Measurements from ENCODE around the gene AP5S1.
A peak's percentile ranks its signal among the peaks of the same experiment; 100 is the strongest.

AP5S1 gene

DNA sequence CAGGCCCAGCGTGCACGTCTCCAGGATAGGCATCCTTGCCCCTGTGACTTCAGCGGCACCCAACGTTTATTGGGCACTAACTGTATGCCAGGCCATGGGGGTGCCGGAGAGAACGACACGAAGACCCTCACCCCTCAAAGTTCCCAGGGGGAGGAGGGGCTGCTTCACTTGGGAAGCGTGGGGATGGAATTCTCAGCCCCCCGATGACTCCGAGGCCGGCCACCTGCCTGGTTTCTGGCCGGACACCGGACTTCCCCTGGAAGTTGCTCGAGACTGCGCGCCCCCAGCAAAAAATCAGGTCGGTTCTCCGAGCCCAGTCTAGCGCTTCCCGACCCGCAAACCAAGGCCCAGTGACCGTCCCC is 26.0 kb downstream of the AP5S1 start:
- no peak for DNase-seq (ENCODE audit: low read depth)

DNA sequence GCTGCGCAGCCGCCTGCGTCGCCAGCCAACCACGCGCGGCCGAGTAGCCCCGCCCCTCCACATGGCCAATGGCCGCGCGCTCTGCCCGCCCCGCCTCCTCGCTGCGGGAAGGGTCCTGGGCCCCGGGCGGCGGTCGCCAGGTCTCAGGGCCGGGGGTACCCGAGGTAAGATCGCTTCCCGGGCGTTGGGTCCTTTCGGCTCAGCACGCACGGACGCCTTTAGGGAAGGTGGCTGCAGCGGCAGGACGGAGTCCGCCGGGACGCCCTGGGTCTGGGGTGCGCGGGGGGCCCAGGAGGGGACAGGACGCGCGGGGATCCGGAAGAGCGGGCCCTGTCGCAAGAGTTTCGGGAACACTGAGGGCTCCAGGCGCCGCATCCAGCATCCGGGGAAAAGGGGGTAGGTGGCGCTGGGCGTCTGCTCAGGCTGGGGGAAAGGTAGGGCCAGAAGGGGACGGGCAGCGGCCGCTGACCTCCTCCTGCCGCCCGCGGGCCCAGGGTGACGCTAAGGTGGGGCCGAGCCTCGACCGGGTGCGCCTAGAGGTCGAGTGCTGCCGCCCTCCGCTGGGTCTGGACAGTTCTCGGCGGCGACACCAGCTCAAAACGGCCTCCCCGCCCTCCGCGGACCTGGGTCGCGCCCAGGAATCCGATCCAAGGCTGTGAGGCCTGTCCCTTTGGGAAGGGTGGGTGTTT is 26.5 kb downstream of the AP5S1 start, which contains the start of gene MAVS:
MAVS (plus strand) TSS at position 95 of the 689 bp plus-strand sequence. CDS start 7,791 bp downstream, outside the sequence.
- DNase-seq (ENCODE audit: low read depth) = peak; percentile 45

DNA sequence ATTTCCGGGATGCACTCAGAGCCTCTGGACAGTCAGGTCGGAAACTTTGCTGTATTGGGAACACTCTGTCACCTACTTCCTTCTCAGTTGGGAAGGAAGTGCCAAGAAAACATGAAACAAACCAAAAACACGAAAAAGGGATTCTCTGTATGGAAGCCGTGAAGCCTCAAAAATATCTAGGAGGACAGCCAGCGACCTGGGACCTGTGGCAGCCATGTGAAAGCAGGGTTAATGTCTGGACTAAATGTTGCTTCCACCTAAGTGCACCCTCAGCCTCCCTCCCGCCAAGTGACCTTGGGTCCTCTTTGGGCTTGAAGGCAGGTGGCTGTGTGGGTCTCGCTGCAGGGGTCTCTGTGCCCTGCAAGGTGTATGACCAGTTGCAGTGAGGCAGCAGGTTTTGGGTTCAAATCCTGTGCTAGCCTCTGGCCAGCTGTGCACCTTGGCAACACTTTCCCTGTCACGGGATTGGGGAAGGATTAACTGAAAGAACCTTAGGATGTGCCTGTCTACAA is 27.1 kb downstream of the AP5S1 start:
- DNase-seq (ENCODE audit: low read depth) = no peak

GRCh38 chr20:3848565-3848964 is 28.2 kb downstream of the AP5S1 start:
- no peak for DNase-seq (ENCODE audit: low read depth)

DNA sequence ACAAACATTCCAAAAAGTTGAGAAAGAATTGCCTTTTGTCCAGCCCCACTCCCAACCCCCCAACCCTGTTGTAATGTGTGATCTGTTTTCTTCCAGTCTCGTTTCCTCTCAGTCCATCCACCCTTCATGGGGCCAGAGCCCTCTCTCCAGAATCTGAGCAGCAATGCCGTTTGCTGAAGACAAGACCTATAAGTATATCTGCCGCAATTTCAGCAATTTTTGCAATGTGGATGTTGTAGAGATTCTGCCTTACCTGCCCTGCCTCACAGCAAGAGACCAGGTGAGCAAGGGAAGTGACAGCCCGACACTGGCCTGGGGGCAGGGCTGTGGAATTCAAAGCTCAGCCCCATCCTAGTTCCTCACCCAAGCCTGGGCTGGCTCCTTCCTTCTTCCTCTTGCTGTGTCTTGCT is 34.1 kb downstream of the AP5S1 start:
- no peak for DNase-seq (ENCODE audit: low read depth)

DNA sequence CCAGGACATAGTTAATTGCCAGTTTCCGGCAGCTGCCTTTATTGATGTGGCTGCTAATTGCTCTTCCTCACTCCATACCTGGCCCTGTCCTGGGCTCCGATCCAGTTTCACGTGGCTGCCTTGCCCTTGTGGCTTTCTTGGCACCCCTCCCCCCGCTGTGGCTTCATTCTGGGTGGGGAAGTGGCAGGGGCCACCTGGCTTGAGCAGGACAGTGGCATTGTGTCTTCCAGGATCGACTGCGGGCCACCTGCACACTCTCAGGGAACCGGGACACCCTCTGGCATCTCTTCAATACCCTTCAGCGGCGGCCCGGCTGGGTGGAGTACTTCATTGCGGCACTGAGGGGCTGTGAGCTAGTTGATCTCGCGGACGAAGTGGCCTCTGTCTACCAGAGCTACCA is 37.1 kb downstream of the AP5S1 start:
- no peak for DNase-seq (ENCODE audit: low read depth)

DNA sequence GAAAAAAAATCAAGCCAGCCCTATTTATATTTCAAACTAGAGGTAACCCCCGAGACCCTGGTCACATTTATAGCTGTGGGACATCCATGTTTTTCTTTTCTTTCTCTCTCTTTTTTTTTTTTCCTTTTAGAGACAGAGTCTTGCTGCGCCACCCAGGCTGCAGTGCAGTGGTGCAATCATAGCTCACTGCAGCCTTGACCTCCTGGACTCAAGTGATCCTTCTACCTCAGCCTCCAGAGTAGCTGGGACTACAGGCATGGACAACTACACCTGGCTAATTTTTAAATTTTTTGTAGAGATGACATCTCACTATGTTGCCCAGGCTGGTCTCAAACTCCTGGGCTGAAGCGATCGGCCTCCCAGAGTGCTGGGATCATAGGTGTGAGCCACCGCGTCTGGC is 38.3 kb downstream of the AP5S1 start:
- DNase-seq (ENCODE audit: low read depth) = no peak

DNA sequence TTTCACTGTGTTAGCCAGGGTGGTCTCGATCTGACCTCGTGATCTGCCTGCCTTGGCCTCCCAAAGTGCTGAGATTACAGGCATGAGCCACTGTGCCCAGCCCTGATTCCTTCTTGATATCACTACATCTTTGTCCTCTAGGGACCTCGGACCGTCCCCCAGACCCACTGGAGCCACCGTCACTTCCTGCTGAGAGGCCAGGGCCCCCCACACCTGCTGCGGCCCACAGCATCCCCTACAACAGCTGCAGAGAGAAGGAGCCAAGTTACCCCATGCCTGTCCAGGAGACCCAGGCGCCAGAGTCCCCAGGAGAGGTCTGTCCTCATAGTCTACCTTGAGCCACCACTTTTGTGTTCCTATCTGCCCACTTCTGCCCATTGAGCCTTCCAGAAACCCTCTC is 40.8 kb downstream of the AP5S1 start:
- no peak for DNase-seq (ENCODE audit: low read depth)

DNA sequence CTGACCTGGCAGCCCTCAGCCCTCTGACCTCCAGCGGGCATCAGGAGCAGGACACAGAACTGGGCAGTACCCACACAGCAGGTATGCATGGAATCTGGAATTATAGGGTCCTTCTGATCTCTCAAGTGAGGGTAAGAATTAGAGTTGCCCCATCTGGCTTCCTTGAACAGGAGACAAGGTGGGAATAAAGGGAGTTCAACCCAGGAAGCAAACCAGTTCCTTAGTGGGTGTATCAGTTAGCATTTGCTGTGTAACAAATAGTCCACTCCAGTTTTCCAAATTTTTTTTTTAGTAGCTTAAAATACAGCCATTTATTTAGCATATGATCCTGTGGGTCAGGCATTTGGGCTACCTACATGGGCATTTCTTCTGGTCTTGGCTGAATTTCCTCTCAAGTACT is 42.0 kb downstream of the AP5S1 start:
- no peak for DNase-seq (ENCODE audit: low read depth)

DNA sequence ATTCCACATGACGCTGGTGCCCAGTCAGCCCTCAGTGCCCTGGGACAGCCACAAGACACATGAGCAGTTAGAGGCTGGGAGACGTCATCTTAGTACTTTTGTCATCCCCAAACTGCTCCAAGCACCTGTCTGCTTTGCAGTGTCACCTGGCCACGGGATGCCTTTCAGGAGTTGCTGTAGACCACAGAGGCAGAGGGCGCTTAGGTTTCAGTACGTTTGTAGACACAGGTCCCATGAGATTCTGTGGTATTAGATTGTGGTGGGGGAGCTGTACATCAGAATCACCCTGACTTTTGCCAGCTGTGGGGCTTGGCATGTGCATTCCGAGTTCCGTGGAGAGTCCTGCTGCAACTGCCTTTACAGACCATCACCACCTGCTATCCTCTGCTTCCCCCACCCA is 43.0 kb downstream of the AP5S1 start:
- DNase-seq (ENCODE audit: low read depth) = no peak

DNA sequence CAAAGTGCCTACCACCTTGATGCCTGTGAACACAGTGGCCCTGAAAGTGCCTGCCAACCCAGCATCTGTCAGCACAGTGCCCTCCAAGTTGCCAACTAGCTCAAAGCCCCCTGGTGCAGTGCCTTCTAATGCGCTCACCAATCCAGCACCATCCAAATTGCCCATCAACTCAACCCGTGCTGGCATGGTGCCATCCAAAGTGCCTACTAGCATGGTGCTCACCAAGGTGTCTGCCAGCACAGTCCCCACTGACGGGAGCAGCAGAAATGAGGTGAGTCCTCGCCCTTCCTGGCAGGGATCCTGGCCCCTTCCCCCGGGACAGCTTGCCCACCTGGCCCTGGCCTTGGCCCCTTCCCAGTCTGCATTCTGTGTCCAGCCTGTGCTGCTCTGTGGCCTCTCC is 44.2 kb downstream of the AP5S1 start:
- DNase-seq (ENCODE audit: low read depth) = no peak

GRCh38 chr20:3865152-3865886 is 45.0 kb downstream of the AP5S1 start:
- no peak for DNase-seq (ENCODE audit: low read depth)

- no peak for DNase-seq (ENCODE audit: low read depth)
These were observed 45.6 kb downstream of the AP5S1 start for GRCh38 chr20:3865887-3866407.

GRCh38 chr20:3866464-3866863 is 46.1 kb downstream of the AP5S1 start:
- DNase-seq (ENCODE audit: low read depth) = no peak

GRCh38 chr20:3867802-3868201 is 47.5 kb downstream of the AP5S1 start:
- DNase-seq (ENCODE audit: low read depth) = no peak

- DNase-seq (ENCODE audit: low read depth) = no peak
These were observed 49.7 kb downstream of the AP5S1 start for GRCh38 chr20:3869839-3870634.

GRCh38 chr20:3871550-3872265 is 51.4 kb downstream of the AP5S1 start:
- DNase-seq (ENCODE audit: low read depth) = no peak

- DNase-seq (ENCODE audit: low read depth) = no peak
These were observed 53.2 kb downstream of the AP5S1 start for GRCh38 chr20:3873507-3873906.

- no peak for DNase-seq (ENCODE audit: low read depth)
These were observed 54.0 kb downstream of the AP5S1 start for GRCh38 chr20:3874194-3874844.

DNA sequence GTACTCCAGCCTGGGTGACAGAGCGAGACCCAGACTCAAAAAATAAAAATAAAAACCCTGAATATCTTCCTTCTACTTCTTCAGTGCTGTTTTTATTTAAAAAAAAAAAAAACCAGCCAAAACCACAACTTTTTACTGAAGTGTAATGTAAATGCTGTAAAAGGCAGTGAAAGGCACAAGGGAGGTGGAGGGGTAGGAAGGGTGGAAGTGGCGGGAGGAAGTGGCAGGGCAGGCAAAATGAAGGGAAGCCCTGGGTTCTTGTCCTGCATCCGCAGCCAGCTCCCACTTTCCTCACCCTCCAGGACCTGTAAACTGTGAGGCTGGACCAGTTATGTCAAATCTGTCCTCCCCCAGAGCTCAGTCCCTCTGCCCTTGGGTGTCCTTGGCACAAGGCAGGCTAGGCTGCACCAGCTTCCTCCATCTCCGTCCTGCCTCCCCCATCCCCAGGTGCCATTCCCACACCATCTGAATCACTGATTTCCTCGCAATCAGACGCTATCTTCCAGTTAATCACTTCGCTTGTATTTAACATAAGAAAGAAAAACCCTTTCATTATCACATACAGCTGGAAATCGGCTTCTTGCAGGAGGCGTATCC is 55.1 kb downstream of the AP5S1 start:
- DNase-seq (ENCODE audit: low read depth) = no peak

DNA sequence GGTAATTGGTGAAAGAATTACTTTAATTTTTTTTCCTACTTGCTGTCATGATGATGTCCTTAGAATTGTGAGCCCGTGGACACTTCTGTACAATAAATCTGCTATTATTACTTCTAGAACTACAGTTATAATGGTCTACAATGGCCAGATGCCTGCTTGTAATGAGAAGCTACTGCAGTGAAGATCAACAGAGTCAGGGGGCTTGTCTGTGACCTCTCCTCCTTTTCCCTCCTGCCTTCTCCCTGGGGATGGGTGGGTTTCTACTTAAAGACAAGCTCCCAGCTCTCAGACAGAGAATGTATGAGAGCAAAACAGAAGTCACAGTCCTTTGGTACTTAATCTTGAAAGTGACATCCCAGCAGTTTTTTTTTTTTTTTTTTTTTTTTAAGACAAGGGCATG is 55.7 kb downstream of the AP5S1 start:
- no peak for DNase-seq (ENCODE audit: low read depth)
